Fibroblast of peridontal ligament (primary cell): ENCODE measurements around the gene EEF1B2.
"Not testable (repeated sequence)": the region's sequence is repeated elsewhere in the genome, so short reads cannot be mapped to it uniquely, and the experiment has no call there.

Experiments
- DNase-seq: peaks from one replicate; pipeline ENCODE4 v3.0.0-alpha.2; 2010; ENCODE audit errors: extremely low read depth

EEF1B2 gene

GRCh38 chr2:206164261-206164862 is 4.7 kb downstream of the EEF1B2 start:
- DNase-seq, result peak; percentile 75

GRCh38 chr2:206168230-206168629 is 8.5 kb downstream of the EEF1B2 start:
- not testable (repeated sequence) for DNase-seq

- not testable (repeated sequence) for DNase-seq
Measured at GRCh38 chr2:206171624-206172397, 12.1 kb downstream of the EEF1B2 start.

- no peak for DNase-seq
Measured at GRCh38 chr2:206173147-206173546, 13.5 kb downstream of the EEF1B2 start.

- DNase-seq, result peak; percentile 36
Measured at GRCh38 chr2:206176121-206176520, 16.4 kb downstream of the EEF1B2 start.

GRCh38 chr2:206176901-206177300 is 17.2 kb downstream of the EEF1B2 start:
- DNase-seq, result no peak

GRCh38 chr2:206181526-206181925 is 21.8 kb downstream of the EEF1B2 start:
- DNase-seq, result not testable (repeated sequence)

GRCh38 chr2:206189691-206190090 is 30.0 kb downstream of the EEF1B2 start:
- DNase-seq, result no peak

- DNase-seq, result no peak
Measured at GRCh38 chr2:206190111-206190510, 30.4 kb downstream of the EEF1B2 start.

GRCh38 chr2:206190689-206191088 is 31.0 kb downstream of the EEF1B2 start:
- DNase-seq, result no peak

GRCh38 chr2:206192157-206192556 is 32.5 kb downstream of the EEF1B2 start:
- no peak for DNase-seq

- no peak for DNase-seq
Measured at GRCh38 chr2:206193671-206194357, 34.1 kb downstream of the EEF1B2 start.

- peak; percentile 87 for DNase-seq
Measured at GRCh38 chr2:206198677-206199076, 39.0 kb downstream of the EEF1B2 start.

GRCh38 chr2:206201075-206201848 is 41.6 kb downstream of the EEF1B2 start:
- no peak for DNase-seq

GRCh38 chr2:206202446-206202845 is 42.8 kb downstream of the EEF1B2 start:
- DNase-seq, result no peak

- no peak for DNase-seq
Measured at GRCh38 chr2:206203331-206203730, 43.6 kb downstream of the EEF1B2 start.

GRCh38 chr2:206204710-206205109 is 45.0 kb downstream of the EEF1B2 start:
- DNase-seq, result peak; percentile 42

GRCh38 chr2:206207316-206207715 is 47.6 kb downstream of the EEF1B2 start:
- DNase-seq, result not testable (repeated sequence)

GRCh38 chr2:206208900-206209299 is 49.2 kb downstream of the EEF1B2 start:
- DNase-seq, result no peak

- DNase-seq, result peak; percentile 88
Measured at GRCh38 chr2:206211657-206212255, 52.1 kb downstream of the EEF1B2 start.
